ENCODE measurements around the gene C1orf116.
"Not testable (repeated sequence)": the region's sequence is repeated elsewhere in the genome, so short reads cannot be mapped to it uniquely, and the experiment has no call there.

Gene C1orf116

GRCh38 chr1:207050480-207051190, 18.1 kb upstream of the C1orf116 start:
- ATAC-seq (peak; percentile 65), DNase-seq (peak; percentile 90 to 91)
- H3K27ac Mint-ChIP-seq = peak overlapping the region; percentile 96 to 98
- peak overlapping the region; percentile 92 to 100 for H3K4me3 Mint-ChIP-seq
- no peaks in the 10 kb centered on the region for H3K9me3 Mint-ChIP-seq
- H3K4me1 Mint-ChIP-seq = peaks cover 68% of the 10 kb centered on the region
- no peaks in the 10 kb centered on the region for H3K27me3 Mint-ChIP-seq

- peak in 1 of 2 donors; percentile 26 for DNase-seq
- H3K4me1 Mint-ChIP-seq = peaks cover 69% of the 10 kb centered on the region
- H3K4me3 Mint-ChIP-seq = peak overlapping the region; percentile 92 to 100
- H3K27me3 Mint-ChIP-seq = no peaks in the 10 kb centered on the region
- H3K9me3 Mint-ChIP-seq = no peaks in the 10 kb centered on the region
- peak overlapping the region; percentile 96 to 98 for H3K27ac Mint-ChIP-seq
- ATAC-seq = peak; percentile 38
These were observed 17.4 kb upstream of the C1orf116 start for GRCh38 chr1:207049974-207050391.

GRCh38 chr1:207049514-207049913, 17.0 kb upstream of the C1orf116 start:
- Mint-ChIP-seq H3K4me3 (peak overlapping the region; percentile 92 to 100), H3K4me1 (peaks cover 69% of the 10 kb centered on the region), H3K27ac (no peak overlapping the region), H3K27me3 (no peaks in the 10 kb centered on the region), H3K9me3 (no peaks in the 10 kb centered on the region)
- ATAC-seq (no peak), DNase-seq (no peak)

GRCh38 chr1:207049054-207049453, 16.5 kb upstream of the C1orf116 start:
- no peaks in the 10 kb centered on the region for H3K27me3 Mint-ChIP-seq
- peak overlapping the region in 1 of 2 donors; percentile 100 for H3K4me3 Mint-ChIP-seq
- no peak overlapping the region for H3K27ac Mint-ChIP-seq
- no peaks in the 10 kb centered on the region for H3K9me3 Mint-ChIP-seq
- H3K4me1 Mint-ChIP-seq = peaks cover 72% of the 10 kb centered on the region
- ATAC-seq (no peak), DNase-seq (no peak)

- DNase-seq (no peak), ATAC-seq (no peak)
- Mint-ChIP-seq H3K4me1 (peaks cover 68% of the 10 kb centered on the region), H3K27me3 (no peaks in the 10 kb centered on the region), H3K27ac (no peak overlapping the region), H3K4me3 (no peak overlapping the region), H3K9me3 (no peaks in the 10 kb centered on the region)
These were observed 15.5 kb upstream of the C1orf116 start for GRCh38 chr1:207048041-207048440.

GRCh38 chr1:207047505-207047904, 14.9 kb upstream of the C1orf116 start:
- Mint-ChIP-seq H3K27me3 (no peaks in the 10 kb centered on the region), H3K4me1 (peaks cover 64% of the 10 kb centered on the region), H3K9me3 (no peaks in the 10 kb centered on the region), H3K4me3 (peak overlapping the region in 1 of 2 donors; percentile 32), H3K27ac (peak overlapping the region in 1 of 2 donors; percentile 25)
- no peak for DNase-seq
- ATAC-seq = no peak

GRCh38 chr1:207045453-207045852, 12.9 kb upstream of the C1orf116 start:
- Mint-ChIP-seq H3K9me3 (no peaks in the 10 kb centered on the region), H3K27ac (no peak overlapping the region), H3K4me3 (no peak overlapping the region), H3K4me1 (peaks cover 48% of the 10 kb centered on the region), H3K27me3 (no peaks in the 10 kb centered on the region)
- DNase-seq (no peak), ATAC-seq (no peak)

GRCh38 chr1:207041397-207041796, 8.8 kb upstream of the C1orf116 start:
- peaks cover 21% of the 10 kb centered on the region for H3K4me1 Mint-ChIP-seq
- not testable (repeated sequence) for H3K9me3 Mint-ChIP-seq, DNase-seq, H3K4me3 Mint-ChIP-seq, ATAC-seq, H3K27me3 Mint-ChIP-seq, H3K27ac Mint-ChIP-seq

GRCh38 chr1:207040181-207040533, 7.6 kb upstream of the C1orf116 start:
- ATAC-seq = no peak
- no peak for DNase-seq
- H3K4me1 Mint-ChIP-seq = peaks cover 11% of the 10 kb centered on the region
- no peak overlapping the region for H3K4me3 Mint-ChIP-seq
- H3K27me3 Mint-ChIP-seq = no peaks in the 10 kb centered on the region
- no peak overlapping the region for H3K27ac Mint-ChIP-seq
- no peaks in the 10 kb centered on the region for H3K9me3 Mint-ChIP-seq

GRCh38 chr1:207039380-207040180, 7.0 kb upstream of the C1orf116 start:
- Mint-ChIP-seq H3K9me3 (no peaks in the 10 kb centered on the region), H3K27me3 (no peaks in the 10 kb centered on the region), H3K27ac (no peak overlapping the region), H3K4me3 (no peak overlapping the region), H3K4me1 (peaks cover 7% of the 10 kb centered on the region)
- DNase-seq (no peak), ATAC-seq (no peak)

- ATAC-seq = no peak
- H3K4me3 Mint-ChIP-seq = no peak overlapping the region
- H3K27me3 Mint-ChIP-seq = peaks cover 11% of the 10 kb centered on the region
- no peak overlapping the region for H3K27ac Mint-ChIP-seq
- no peaks in the 10 kb centered on the region for H3K9me3 Mint-ChIP-seq
- H3K4me1 Mint-ChIP-seq = no peaks in the 10 kb centered on the region
- no peak for DNase-seq
These were observed 4.3 kb upstream of the C1orf116 start for GRCh38 chr1:207036865-207037264.

- H3K27ac Mint-ChIP-seq = no peak overlapping the region
- ATAC-seq (peak; percentile 42), DNase-seq (no peak)
- no peaks in the 10 kb centered on the region for H3K4me1 Mint-ChIP-seq
- no peak overlapping the region for H3K4me3 Mint-ChIP-seq
- peaks cover 20% of the 10 kb centered on the region for H3K27me3 Mint-ChIP-seq
- H3K9me3 Mint-ChIP-seq = no peaks in the 10 kb centered on the region
These were observed 3.5 kb upstream of the C1orf116 start for GRCh38 chr1:207035877-207036551.

GRCh38 chr1:207034998-207035397, 2.4 kb upstream of the C1orf116 start:
- DNase-seq (no peak), ATAC-seq (peak; percentile 79)
- no peaks in the 10 kb centered on the region for H3K9me3 Mint-ChIP-seq
- peaks cover 30% of the 10 kb centered on the region for H3K27me3 Mint-ChIP-seq
- H3K4me3 Mint-ChIP-seq = no peak overlapping the region
- H3K27ac Mint-ChIP-seq = no peak overlapping the region
- no peaks in the 10 kb centered on the region for H3K4me1 Mint-ChIP-seq

- no peaks in the 10 kb centered on the region for H3K4me1 Mint-ChIP-seq
- no peak for ATAC-seq
- H3K27me3 Mint-ChIP-seq = peaks cover 34% of the 10 kb centered on the region
- DNase-seq = no peak
- no peak overlapping the region for H3K4me3 Mint-ChIP-seq
- H3K9me3 Mint-ChIP-seq = no peaks in the 10 kb centered on the region
- H3K27ac Mint-ChIP-seq = no peak overlapping the region
These were observed 1.7 kb upstream of the C1orf116 start for GRCh38 chr1:207034208-207034607.

- no peaks in the 10 kb centered on the region for H3K4me1 Mint-ChIP-seq
- DNase-seq (no peak), ATAC-seq (no peak)
- H3K4me3 Mint-ChIP-seq = no peak overlapping the region
- H3K27me3 Mint-ChIP-seq = peaks cover 43% of the 10 kb centered on the region
- H3K27ac Mint-ChIP-seq = no peak overlapping the region
- H3K9me3 Mint-ChIP-seq = no peaks in the 10 kb centered on the region
These were observed 746 bp upstream of the C1orf116 start for GRCh38 chr1:207033302-207033701.

Data from stimulated activated naive CD8-positive, alpha-beta T cell treated with anti-CD3 and anti-CD28 coated beads, Interleukin-15, amount 100 ng/mL, for 72 hours (primary cell).